DND-41 (cell line): ENCODE data around the gene DCAF11.

ENCODE experiments used
- CTCF ChIP-seq: IDR thresholded peaks from 2 replicates; pipeline ENCODE4 v1.5.1; 2012; ENCODE audit warnings: borderline replicate concordance, low read length, moderate library complexity, mild to moderate bottlenecking; ENCODE audit not compliant: poor library complexity, severe bottlenecking; ENCODE audit errors: extremely low read depth
- EZH2 ChIP-seq: IDR thresholded peaks from 3 replicates; pipeline ENCODE4 v1.6.1; 2012; ENCODE audit warnings: borderline replicate concordance, low read depth, mild to moderate bottlenecking, moderate library complexity, low read length, inconsistent platforms; ENCODE audit not compliant: severe bottlenecking

GRCh38 chr14:24164518-24164991 lies 50.0 kb downstream of the DCAF11 start:
- TF ChIP-seq CTCF: no peak
- TF ChIP-seq EZH2: no peak
